Activated naive CD8-positive, alpha-beta T cell treated with anti-CD3 and anti-CD28 coated beads, Interleukin-2, amount 10 ng/mL, durations not matched to agents 7 days and 5 days (primary cell): ENCODE data around the gene CFAP69. TPM values are rescaled to one million over a fixed set of nuclear protein-coding genes. Genes with fewer than 3 reads are reported as not detected.
"Not testable (repeated sequence)": the region's sequence is repeated elsewhere in the genome, so short reads cannot be mapped to it uniquely, and the experiment has no call there.

Source experiments
- ATAC-seq: fragments of 150-1000 bp; cut with Tn5 transposase; one replicate; pipeline ENCODE4 v1.10.0; 2021; ENCODE audit warnings: low read depth, moderate library complexity
- POLR2A ChIA-PET: fragments of 350-600 bp; sonication (Branson Sonifier 250); formaldehyde crosslinking; loops from one replicate; lab custom pipeline; 2021; ENCODE audit warnings: antibody characterized with exemption; lab: Charles Lee
- DNase-seq: peaks from one replicate; pipeline ENCODE4 v3.0.0; 2021
- H3K27ac Mint-ChIP-seq: one replicate; pipeline ENCODE4 v1.8.0; 2022; ENCODE audit warnings: mild to moderate bottlenecking, mixed read lengths
- H3K27me3 Mint-ChIP-seq: one replicate; pipeline ENCODE4 v1.8.0; 2022; ENCODE audit warnings: mild to moderate bottlenecking, moderate library complexity, mixed read lengths
- H3K36me3 Mint-ChIP-seq: one replicate; pipeline ENCODE4 v1.8.0; 2021; ENCODE audit warnings: mild to moderate bottlenecking, mixed read lengths
- H3K4me1 Mint-ChIP-seq: one replicate; pipeline ENCODE4 v1.8.0; 2021; ENCODE audit warnings: mixed read lengths
- H3K4me3 Mint-ChIP-seq: one replicate; pipeline ENCODE4 v1.8.0; 2022; ENCODE audit warnings: mild to moderate bottlenecking, moderate library complexity, mixed read lengths
- H3K9me3 Mint-ChIP-seq: one replicate; pipeline ENCODE4 v1.8.0; 2021; ENCODE audit warnings: mixed read lengths
- total RNA-seq, 2 experiments: library from RNA; stranded (reverse); gene quantifications; one replicate each; pipeline ENCODE4 v1.2.3, GENCODE V29; 2021

Gene CFAP69
- total RNA-seq, 2 experiments from 2014 or later, result 0.33 TPM; not detected in 1

- Mint-ChIP-seq H3K4me3 (peak within 1 kb of the TSS; percentile 95), H3K36me3 (peaks cover 17% of the 10 kb centered on the region), H3K27ac (peak within 1 kb of the TSS; percentile 99), H3K27me3 (no peaks in the 10 kb centered on the region), H3K9me3 (no peaks in the 10 kb centered on the region), H3K4me1 (peaks cover 21% of the 10 kb centered on the region)
- DNase-seq (peak; percentile 92), ATAC-seq (peak; percentile 96)
- POLR2A ChIA-PET, result interaction anchor here (0.7 to 1.6 kb wide), 5 partner anchors 21 to 1534 kb away, joined by 3 to 6 read pairs (median 3); partner anchors contain the start of genes CLDN12 and MTERF1
Observed at GRCh38 chr7:90346336-90347125, 101.6 kb downstream of the CFAP69 start, which contains the start of gene GTPBP10. GTPBP10 (plus strand) TSS chr7:90346716; CDS start chr7:90346742, 26 bp downstream.

- DNase-seq, result no peak
- POLR2A ChIA-PET, result interaction anchor here (1.6 kb wide), 1 partner anchor 56 kb away, joined by 6 read pairs; the partner anchor contains the start of gene CLDN12
- Mint-ChIP-seq H3K9me3 (no peaks in the 10 kb centered on the region), H3K4me1 (peaks cover 24% of the 10 kb centered on the region), H3K27me3 (no peaks in the 10 kb centered on the region), H3K27ac (peak overlapping the region; percentile 99), H3K36me3 (peaks cover 21% of the 10 kb centered on the region), H3K4me3 (peak overlapping the region; percentile 95)
- ATAC-seq, result no peak
Observed at GRCh38 chr7:90347759-90348158, 102.8 kb downstream of the CFAP69 start.

DNA sequence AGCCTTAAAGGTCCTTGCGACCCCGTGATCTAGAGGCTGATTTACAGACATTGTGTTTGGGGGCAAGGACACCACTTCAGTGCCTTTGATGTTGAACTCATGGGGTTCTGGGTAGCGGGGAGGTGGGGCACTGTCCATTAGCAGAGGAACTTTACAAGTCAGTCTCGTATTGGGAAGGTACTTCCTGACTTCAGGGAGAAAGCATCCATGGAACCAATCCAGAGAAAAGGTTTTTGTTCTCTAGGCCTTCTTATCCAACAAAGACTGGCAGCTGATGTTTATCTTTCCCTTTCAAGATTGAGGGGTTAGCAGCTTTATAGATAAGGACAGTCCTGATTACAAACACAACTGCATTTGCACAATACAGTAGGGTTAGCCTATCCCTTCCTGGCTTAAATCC is 104.3 kb downstream of the CFAP69 start:
- H3K27ac Mint-ChIP-seq, result no peak overlapping the region
- H3K27me3 Mint-ChIP-seq, result no peaks in the 10 kb centered on the region
- H3K36me3 Mint-ChIP-seq, result peaks cover 28% of the 10 kb centered on the region
- H3K9me3 Mint-ChIP-seq, result no peaks in the 10 kb centered on the region
- H3K4me3 Mint-ChIP-seq, result no peak overlapping the region
- ATAC-seq (no peak), DNase-seq (no peak)
- peaks cover 24% of the 10 kb centered on the region for H3K4me1 Mint-ChIP-seq
- POLR2A ChIA-PET, result no interaction called here

DNA sequence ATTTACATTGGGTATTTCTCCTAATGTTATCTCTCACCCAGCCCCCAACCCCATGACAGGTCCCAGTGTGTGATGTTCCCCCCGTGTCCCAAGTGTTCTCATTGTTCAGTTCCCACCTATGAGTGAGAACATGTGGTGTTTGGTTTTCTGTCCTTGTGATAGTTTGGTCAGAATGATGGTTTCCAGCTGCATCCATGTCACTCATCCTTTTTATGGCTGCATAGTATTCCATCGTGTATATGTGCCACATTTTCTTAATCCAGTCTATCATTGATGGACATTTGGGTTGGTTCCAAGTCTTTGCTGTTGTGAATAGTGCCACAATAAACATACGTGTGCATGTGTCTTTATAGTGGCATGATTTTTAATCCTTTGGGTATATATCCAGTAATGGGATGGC is 105.1 kb downstream of the CFAP69 start:
- H3K27ac Mint-ChIP-seq, H3K9me3 Mint-ChIP-seq, H3K27me3 Mint-ChIP-seq, ATAC-seq, DNase-seq, POLR2A ChIA-PET, H3K4me3 Mint-ChIP-seq: not testable (repeated sequence)
- peaks cover 22% of the 10 kb centered on the region for H3K4me1 Mint-ChIP-seq
- peaks cover 30% of the 10 kb centered on the region for H3K36me3 Mint-ChIP-seq

GRCh38 chr7:90351987-90352386 is 107.0 kb downstream of the CFAP69 start:
- Mint-ChIP-seq H3K4me3 (no peak overlapping the region), H3K9me3 (peaks cover 5% of the 10 kb centered on the region), H3K4me1 (peaks cover 15% of the 10 kb centered on the region), H3K36me3 (peaks cover 45% of the 10 kb centered on the region), H3K27me3 (no peaks in the 10 kb centered on the region), H3K27ac (no peak overlapping the region)
- DNase-seq, result no peak
- ATAC-seq, result no peak
- POLR2A ChIA-PET, result no interaction called here

Other genes with a start within 250 kb of the CFAP69 start
- not detected for gene STEAP1, start 90.7 kb upstream of the CFAP69 start, total RNA-seq
- not detected for gene STEAP2, start 33.4 kb upstream of the CFAP69 start, total RNA-seq
- gene FAM237B, start 76.1 kb downstream of the CFAP69 start, total RNA-seq, result not detected
- 10 to 100 TPM; 29.3 to 31.1 TPM for gene GTPBP10, start 101.5 kb downstream of the CFAP69 start, total RNA-seq
- 1 to 10 TPM; 3.6 to 5.0 TPM for gene CLDN12, start 158.3 kb downstream of the CFAP69 start, total RNA-seq
- gene PTTG1IP2, start 224.5 kb downstream of the CFAP69 start, total RNA-seq, result not detected